ENCODE results near the gene ZNF578.

DNA sequence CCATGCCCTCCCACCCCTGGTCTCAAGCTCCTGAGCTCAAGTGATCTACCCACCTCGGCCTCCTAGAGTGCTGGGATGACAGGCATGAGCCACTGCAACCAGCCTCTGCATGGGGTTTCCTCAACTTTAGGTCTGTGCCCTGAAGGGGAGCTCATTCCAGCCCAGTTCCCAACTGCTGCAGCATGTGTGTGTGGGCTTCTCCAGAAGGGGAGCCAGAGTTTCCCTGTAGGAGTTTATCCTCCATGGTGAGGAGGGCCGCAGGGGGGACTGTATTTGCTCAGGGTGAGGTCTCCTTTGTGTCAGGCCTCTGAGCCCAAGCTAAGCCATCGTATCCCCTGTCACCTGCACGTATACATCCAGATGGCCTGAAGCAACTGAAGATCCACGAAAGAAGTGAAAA, 62.8 kb downstream of the ZNF578 start:
- TF ChIP-seq, protein P1, sequence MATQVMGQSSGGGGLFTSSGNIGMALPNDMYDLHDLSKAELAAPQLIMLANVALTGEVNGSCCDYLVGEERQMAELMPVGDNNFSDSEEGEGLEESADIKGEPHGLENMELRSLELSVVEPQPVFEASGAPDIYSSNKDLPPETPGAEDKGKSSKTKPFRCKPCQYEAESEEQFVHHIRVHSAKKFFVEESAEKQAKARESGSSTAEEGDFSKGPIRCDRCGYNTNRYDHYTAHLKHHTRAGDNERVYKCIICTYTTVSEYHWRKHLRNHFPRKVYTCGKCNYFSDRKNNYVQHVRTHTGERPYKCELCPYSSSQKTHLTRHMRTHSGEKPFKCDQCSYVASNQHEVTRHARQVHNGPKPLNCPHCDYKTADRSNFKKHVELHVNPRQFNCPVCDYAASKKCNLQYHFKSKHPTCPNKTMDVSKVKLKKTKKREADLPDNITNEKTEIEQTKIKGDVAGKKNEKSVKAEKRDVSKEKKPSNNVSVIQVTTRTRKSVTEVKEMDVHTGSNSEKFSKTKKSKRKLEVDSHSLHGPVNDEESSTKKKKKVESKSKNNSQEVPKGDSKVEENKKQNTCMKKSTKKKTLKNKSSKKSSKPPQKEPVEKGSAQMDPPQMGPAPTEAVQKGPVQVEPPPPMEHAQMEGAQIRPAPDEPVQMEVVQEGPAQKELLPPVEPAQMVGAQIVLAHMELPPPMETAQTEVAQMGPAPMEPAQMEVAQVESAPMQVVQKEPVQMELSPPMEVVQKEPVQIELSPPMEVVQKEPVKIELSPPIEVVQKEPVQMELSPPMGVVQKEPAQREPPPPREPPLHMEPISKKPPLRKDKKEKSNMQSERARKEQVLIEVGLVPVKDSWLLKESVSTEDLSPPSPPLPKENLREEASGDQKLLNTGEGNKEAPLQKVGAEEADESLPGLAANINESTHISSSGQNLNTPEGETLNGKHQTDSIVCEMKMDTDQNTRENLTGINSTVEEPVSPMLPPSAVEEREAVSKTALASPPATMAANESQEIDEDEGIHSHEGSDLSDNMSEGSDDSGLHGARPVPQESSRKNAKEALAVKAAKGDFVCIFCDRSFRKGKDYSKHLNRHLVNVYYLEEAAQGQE (IDR thresholded peaks at IDR 0.05; ENCODE audit: insufficient read depth in 1 of 2, low read depth in 2 of 2, low read length in 2 of 2) = no peak
- TF ChIP-seq POLR2AphosphoS5 (IDR thresholded peaks at IDR 0.05; ENCODE audit: low read depth, low read length) = no peak
